ENCODE measurements around the gene CHRND.

Gene CHRND

DNA sequence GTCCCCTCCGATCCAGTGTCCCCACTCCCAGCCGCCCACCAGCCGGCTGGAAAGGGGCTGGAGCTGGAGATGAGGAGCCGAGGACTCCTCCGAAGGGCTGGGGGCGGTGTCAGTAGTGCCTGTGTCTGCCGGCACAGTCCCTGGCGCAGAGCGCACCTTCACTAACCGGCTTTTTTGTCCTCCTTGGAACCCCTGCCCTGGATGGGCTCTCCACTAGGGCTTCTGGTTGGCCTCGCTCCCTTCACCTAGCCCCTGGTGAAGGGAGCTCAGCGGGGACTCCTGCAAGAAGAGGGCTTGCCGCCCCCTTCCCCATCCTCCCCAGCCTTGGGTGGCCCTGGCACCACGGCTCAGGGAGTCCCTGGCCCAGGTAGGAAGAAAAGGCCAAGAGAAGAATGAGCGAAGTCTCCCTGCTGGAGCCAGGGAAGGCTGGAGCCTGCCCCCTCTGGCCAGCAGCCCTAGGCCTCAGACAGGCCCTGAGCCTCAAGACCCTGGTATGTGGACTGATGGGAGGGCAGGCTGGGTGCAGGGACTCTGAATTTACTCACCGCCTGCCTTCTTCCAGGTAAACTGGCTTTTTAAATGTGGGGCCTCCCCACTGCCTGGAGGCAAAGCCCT lies 37.8 kb upstream of the CHRND start:
- DNase-seq: no peak

DNA sequence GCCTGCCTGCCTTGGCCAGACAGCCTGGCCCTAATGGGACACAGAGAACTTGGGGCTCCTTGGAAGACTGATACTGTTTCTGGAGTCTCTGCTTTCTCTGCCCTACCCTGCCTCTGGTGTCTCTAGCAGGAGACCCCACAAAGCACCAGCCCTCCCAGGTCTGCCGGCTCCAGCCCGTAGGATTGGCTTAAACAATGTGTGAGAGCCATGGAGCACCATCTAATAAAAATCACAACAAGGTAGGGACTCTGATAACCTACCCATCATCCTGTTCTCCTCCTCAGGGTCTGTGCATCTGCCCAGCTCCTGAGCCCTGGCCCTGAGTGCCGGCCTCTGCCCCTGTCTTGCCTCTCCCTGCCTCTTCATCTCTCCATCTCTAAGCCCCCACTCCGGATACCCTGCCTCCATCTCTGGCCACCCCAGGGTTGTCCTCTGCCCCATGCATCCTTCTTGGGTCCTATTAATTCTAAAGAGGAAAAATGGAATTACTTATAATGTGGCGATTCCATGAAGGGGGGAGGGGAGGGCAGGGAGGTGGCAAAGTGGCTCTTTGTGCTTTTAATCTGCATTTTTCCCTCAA lies 37.1 kb upstream of the CHRND start:
- DNase-seq: no peak

GRCh38 chr2:232489516-232490220 lies 36.3 kb upstream of the CHRND start:
- DNase-seq: no peak

- no peak for DNase-seq
Observed at GRCh38 chr2:232490221-232491138, 35.5 kb upstream of the CHRND start.

GRCh38 chr2:232491139-232491780 lies 34.7 kb upstream of the CHRND start:
- DNase-seq: no peak

DNA sequence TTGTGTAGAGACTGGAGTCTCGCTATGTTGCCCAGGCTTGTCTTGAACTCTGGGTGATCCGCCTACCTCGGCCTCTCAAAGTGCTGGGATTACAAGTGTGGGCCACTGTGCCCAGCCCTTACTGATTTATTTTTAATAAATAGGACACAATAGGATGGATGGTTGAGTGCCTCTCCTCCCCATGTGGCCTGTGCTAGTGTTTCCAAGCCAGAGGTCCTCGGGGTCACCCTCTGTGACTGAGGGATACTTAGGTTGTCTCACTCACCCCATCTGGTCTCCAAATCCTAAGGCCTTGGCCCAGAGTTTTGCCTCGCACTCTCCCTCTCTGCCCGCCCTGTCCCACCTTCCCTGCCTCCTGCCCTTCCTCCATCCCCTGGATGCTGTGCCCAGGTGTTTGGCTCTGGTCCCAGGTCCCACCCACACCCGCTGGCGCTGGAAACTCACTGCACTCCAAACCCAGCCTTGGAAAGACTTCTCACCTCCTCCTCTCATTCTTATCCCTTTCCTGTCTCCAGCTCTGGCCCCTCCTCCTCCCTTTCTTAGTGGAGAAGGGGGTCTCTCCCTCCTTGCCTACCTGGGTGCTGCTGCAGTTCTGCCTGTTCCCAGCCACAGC lies 33.6 kb upstream of the CHRND start:
- no peak for DNase-seq

- DNase-seq: no peak
Observed at GRCh38 chr2:232492963-232493700, 32.8 kb upstream of the CHRND start.

DNA sequence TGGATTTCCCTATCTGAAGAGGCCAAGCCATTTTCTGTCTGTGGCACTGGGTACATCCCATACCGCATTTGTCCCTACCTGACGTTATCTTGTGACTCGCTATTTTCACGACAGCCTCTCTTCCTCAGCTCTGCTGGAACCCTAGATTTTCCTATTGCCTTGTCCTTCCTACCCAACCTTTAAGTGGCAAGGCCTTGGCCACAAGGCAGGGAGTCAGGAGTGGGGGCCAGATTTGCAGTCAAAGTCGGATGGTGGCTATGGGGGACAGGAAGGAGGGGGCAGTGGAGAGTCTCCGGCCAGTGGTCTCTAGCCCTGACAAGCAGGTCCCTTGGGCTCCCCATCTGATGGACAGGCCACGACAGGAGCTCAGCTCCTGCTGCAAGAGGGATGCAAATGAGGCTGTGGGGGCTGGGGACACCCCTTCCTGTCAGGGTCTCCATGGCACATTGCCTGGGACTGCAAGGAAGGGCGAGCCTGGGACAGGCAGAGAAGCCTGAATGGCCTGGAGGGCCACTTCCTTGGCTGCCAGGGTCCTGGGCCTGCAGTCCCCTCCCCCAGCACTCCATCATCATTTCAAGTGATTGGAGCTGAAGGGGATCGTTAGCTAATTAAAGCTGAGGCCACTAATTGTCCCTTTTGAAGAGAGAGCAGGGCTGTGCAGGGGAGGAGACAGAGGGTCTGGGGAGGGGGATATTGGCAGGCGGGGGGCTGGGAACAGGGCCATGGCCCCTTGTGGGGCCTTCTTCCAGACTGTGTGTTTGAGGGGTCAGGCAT lies 32.1 kb upstream of the CHRND start:
- no peak for DNase-seq

- no peak for DNase-seq
Observed at GRCh38 chr2:232494542-232494941, 31.4 kb upstream of the CHRND start.

DNA sequence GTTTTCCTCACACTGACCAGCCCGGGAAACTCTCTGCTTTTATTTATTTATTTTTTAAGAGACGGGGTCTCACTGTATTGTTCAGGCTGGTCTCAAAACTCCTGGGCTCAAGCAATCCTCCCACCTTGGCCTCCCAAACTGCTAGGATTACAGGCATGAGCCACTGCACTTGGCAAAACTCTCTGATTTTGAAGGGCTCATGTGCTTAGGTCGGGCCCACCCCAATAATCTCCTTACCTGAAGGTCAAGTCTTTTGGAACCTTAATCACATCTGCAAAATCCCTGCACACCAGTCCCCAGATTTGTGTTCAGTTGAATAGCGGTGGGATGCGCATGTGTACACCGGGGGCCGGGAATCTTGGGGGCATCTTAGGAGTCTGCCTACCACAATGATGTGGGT lies 30.7 kb upstream of the CHRND start:
- DNase-seq: no peak

GRCh38 chr2:232496501-232497270 lies 29.3 kb upstream of the CHRND start:
- no peak for DNase-seq

DNA sequence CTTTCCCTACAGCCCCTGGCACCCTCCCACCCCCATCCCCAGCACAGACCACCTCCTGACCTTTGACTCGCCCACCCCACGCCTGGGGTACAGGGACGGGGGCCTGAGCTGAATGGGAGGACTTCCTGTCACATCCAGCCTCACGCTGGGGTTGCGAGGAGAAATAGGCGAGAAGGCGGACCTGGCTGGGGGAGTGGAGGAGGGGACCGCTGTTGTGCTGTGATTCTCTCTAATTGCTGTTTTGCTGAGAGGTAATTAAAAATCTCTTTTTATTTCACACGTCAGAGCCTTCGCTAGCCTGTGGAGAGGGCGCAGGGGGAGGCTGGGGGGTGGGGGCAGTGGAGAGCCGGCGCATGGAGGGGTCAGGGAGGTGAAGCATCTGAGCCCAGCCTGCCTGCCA lies 28.6 kb upstream of the CHRND start:
- no peak for DNase-seq

DNA sequence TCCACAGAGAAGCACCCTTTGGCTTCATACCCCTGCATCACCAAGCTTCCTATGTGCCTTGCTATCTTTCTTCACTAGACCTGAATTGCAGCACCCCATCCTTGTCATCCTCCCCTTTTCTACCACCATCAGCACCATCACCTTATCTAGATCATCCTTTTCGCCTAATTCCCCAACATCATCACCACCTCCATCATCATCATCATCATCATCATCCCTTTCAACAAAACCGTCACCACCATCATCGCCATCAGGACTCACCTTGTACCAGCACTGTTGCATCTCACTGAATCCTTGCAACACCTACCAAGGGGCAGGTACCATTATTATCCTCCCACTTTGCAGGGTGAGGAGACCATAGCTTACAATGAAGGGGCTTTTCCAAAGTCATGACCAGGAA lies 27.5 kb upstream of the CHRND start:
- no peak for DNase-seq

DNA sequence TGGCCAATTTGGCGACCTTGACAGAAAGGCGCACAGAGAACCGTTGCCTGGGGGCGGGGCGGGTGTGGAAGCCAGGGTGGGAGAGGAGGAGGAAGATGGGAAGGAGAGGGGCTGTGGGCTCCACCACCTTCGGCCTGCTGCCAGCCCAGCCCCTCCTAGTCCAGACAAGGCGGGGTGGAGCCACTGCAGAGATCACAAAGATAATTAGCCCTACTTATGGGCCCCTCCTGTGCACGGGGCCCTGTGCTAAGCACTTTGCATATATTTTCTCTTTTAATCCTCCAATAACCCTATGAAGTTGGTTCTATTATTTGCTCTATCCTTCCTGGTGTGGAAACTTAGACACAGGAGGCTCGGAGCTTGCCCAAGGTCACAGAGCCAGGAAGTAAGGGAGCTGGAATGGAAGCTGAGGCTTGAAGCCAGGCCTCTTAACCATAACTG lies 24.6 kb upstream of the CHRND start:
- DNase-seq: no peak

GRCh38 chr2:232501794-232502390 lies 24.1 kb upstream of the CHRND start:
- no peak for DNase-seq

DNA sequence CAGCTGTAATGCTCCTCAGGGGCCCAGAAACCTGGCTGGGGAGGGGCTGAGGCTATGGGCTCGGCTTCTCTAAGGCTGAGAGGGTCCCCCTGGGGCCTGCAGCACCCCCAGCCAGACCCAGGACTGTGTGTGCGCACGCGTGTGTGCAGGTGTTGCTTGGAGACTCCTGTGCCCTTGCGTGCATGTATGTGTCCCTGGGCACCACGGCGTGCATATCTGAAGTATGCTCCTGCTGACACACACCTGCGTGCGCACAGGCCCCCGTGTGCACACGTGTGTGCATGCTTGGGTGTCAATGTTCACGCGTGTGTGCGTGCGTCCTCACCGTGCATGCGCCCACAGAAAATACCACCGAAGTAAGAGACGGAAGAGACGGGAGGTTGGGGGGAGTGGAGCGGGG lies 23.4 kb upstream of the CHRND start:
- DNase-seq: no peak

DNA sequence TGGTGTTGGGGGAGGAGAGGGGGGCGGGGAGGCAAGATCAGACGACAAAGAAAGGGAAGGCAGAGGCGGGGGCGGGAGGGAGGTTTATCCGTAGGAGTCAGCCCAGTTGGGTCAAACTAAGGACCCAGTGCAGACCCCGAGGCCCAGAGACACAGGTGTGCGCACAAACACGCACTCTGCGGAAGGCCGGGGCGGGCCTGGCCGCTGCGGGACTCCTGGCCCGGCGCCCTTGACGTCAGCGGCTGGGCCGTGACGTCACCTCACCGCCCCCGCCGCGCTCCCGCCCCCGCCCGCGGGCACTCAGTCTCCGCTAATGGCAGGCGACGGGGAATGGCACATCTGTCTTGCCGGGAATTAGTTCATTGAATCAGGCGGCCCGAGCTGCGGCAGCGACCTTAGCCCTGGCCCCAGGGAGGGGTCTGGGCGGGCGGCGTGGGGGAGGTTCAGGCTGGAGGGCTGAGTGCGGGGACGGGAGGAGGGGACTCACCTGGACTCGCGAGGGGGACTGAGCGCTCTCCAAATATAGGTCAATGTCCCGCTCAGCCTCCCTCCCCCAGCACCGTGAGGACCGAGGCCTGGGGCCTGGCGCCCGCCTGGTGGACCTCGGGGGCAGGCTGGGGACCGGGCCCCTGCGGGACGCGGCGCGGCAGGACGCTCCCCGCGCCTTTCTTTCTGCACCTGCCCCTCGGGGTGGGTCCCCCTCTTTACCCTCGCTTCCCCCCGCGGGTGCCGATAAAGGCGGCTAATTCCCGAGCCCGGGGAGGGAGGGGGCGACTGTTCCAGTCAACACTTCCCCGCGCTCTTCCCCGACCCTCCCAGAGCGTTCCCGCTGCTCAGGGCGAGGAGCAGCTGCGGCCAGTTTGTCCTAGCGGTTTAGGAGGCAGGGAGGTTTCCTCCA lies 22.8 kb upstream of the CHRND start:
- DNase-seq: no peak

DNA sequence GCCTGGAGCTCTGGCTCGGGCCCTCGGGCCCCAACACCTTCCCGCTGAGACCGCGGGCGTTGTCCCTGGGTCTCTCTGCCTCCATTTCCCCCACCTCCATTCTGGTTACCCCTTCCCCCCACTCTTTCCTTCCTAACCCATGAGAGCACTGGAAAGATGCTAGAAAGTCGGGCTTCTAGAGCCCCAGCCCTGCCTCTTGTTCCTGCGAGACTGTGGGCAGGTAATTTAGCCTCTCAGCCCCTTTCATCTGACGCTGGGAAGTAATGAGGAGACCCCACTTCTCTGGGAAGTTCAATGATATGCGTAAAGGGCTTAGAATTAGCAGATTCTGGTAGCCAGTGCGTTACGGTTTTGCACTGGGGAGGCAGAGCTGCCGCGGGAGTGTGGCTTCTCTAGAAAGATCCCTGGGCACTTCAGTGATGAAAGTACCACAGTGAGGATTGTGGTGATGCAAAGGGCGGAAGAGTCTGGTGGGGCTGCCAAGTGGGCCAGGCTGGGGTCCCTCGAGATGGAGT lies 22.1 kb upstream of the CHRND start:
- no peak for DNase-seq
